Nephron (organoid): ENCODE results near the gene PDSS2.

Experiments
- H3K27ac Mint-ChIP-seq, 3 experiments: 2 replicates each; pipeline ENCODE4 v1.8.0; 2020; ENCODE audit warnings: mixed read lengths in 3 of 3, mild to moderate bottlenecking in 2 of 3, moderate library complexity in 1 of 3
- H3K27me3 Mint-ChIP-seq: 2 replicates; pipeline ENCODE4 v1.8.0; 2021; ENCODE audit warnings: low read depth, mild to moderate bottlenecking, moderate library complexity, mixed read lengths
- H3K36me3 Mint-ChIP-seq: 2 replicates; pipeline ENCODE4 v1.8.0; 2020; ENCODE audit warnings: low read depth, mixed read lengths
- H3K4me1 Mint-ChIP-seq: 2 replicates; pipeline ENCODE4 v1.8.0; 2020; ENCODE audit warnings: mixed read lengths
- H3K4me3 Mint-ChIP-seq, 3 experiments: 2 replicates each; pipeline ENCODE4 v1.8.0; 2020; ENCODE audit warnings: mild to moderate bottlenecking in 3 of 3, mixed read lengths in 3 of 3, moderate library complexity in 2 of 3
- H3K9me3 Mint-ChIP-seq: 2 replicates; pipeline ENCODE4 v1.8.0; 2020; ENCODE audit warnings: mixed read lengths
- TF ChIP-seq, protein P1 (sequence below), 3 experiments: fragments of 200-600 bp; sonication (generic); IDR thresholded peaks; one replicate each; pipeline ENCODE4 v1.5.0; 2021; ENCODE audit warnings: antibody characterized with exemption in 3 of 3; ENCODE audit not compliant: unreplicated experiment in 3 of 3

The PDSS2 gene

DNA sequence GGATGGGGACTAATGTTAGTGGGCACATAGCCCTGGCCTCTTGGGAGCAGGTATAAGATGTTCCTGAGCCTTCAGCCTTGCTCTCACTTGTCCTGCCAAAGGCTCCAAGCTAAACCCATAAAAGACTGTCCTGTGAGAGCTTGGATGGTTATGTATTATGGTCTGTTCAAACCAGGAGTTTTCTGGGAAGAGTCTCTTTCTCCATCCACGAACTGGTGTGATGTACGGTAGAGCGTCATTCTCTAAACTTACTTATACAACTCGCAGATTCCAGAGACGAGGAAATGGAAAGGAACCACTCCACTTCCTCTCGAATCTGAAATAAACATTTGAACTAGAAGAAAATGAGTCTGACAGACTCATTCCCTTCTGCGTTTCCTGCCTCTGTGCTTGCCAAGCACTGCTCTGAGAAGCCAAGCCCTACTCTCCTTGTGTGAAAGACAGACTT, 35.9 kb upstream of the PDSS2 start:
- TF ChIP-seq, protein P1, sequence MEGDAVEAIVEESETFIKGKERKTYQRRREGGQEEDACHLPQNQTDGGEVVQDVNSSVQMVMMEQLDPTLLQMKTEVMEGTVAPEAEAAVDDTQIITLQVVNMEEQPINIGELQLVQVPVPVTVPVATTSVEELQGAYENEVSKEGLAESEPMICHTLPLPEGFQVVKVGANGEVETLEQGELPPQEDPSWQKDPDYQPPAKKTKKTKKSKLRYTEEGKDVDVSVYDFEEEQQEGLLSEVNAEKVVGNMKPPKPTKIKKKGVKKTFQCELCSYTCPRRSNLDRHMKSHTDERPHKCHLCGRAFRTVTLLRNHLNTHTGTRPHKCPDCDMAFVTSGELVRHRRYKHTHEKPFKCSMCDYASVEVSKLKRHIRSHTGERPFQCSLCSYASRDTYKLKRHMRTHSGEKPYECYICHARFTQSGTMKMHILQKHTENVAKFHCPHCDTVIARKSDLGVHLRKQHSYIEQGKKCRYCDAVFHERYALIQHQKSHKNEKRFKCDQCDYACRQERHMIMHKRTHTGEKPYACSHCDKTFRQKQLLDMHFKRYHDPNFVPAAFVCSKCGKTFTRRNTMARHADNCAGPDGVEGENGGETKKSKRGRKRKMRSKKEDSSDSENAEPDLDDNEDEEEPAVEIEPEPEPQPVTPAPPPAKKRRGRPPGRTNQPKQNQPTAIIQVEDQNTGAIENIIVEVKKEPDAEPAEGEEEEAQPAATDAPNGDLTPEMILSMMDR (IDR thresholded peaks at IDR 0.05; ENCODE audit: unreplicated experiment in 3 of 3) = no peak
- H3K4me1 Mint-ChIP-seq = peaks cover 10% of the 10 kb centered on the region
- H3K4me3 Mint-ChIP-seq = peak overlapping the region in 2 of 3 experiments; percentile 59 to 68
- no peaks in the 10 kb centered on the region for H3K36me3 Mint-ChIP-seq
- H3K27me3 Mint-ChIP-seq = no peaks in the 10 kb centered on the region
- H3K27ac Mint-ChIP-seq = peak overlapping the region in 2 of 3 experiments; percentile 48 to 82
- no peaks in the 10 kb centered on the region for H3K9me3 Mint-ChIP-seq

DNA sequence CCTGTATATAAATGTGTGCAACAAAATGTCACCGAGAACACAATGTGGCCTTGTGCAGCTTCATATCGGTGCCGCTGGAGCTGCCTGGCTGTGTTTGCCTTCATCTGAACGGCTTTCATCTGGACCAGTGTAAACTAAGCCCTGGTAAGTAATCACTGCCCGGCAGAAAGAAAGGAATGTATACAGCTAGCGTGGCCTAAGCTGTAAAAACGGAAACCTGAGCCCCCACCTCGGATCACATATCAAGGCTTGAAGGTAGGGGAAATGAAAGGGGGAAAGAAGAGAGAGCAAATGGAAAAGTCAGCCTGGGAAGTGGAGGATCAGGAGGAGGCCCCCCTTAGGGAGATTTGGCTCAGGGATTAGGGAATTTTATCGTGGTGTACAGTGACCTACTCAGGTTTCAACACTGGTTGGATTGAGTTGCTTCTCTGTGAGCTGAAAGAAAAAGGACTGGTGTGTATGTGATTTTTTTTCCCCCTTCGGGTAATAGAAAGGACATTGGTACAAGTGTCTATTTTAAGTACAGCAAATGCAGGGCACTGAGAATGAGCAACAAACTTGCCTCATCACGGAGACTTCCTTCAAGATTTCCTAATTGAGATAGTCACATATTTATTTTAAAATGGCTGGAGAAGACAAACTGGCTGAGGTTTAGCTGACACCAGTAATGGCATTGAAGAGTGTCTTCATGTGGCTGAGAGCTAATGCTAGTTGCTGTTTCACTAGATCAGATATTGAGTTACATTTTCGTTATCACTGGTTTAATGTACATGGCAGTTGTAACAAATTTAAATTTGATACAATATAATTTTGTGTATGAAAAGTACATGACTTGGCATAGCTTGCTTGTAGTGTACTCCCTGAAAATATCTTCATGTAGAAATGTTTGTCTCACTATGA, 34.0 kb upstream of the PDSS2 start:
- H3K4me1 Mint-ChIP-seq = peaks cover 5% of the 10 kb centered on the region
- H3K36me3 Mint-ChIP-seq = no peaks in the 10 kb centered on the region
- H3K9me3 Mint-ChIP-seq = no peaks in the 10 kb centered on the region
- no peak overlapping the region for H3K27ac Mint-ChIP-seq
- TF ChIP-seq, protein P1 (IDR thresholded peaks at IDR 0.05; ENCODE audit: unreplicated experiment in 3 of 3) = no peak
- H3K4me3 Mint-ChIP-seq = no peak overlapping the region
- H3K27me3 Mint-ChIP-seq = peaks cover 8% of the 10 kb centered on the region

DNA sequence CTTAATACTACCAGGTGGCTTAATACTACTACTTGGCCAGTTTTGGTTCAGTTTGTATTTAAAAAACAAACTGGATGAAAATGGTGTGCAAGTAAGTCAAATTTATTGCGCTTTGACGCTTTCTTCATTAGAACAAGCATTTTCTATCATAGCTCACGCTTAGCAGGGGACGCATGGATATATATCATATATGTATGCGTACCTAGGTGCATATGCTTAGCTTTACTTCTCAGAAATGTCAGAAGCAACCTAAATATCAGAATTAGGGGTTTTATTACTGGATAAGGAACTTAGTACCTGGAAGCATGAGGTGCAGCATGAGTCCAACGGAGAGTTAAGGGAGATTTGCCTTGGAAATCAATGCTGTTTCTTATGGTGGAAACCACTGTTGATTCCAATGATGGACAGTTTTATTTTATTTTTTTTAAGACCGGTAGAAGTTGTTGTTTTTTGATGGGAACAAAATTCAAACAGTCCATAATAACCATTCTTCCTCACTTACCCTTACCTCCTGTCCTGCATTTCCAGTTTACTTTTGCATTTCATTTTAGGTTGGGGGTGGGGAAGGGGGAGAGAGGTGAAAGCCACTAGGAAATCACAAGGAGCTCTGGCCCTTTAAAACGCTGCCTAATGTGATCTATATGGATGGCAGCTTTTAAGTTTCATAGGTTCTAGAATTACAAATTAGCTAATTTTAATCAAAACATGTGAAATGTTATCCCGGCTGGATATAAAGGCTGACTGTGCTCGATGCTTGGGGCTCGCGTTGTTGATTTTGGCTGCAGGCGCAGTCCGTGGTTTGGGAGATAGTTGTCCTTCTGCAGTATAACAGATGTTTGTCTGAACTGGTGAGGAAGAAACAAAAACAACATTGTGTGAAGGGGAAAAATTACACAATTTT, 32.6 kb upstream of the PDSS2 start:
- Mint-ChIP-seq H3K27ac (no peak overlapping the region), H3K9me3 (no peaks in the 10 kb centered on the region), H3K4me1 (peaks cover 16% of the 10 kb centered on the region), H3K36me3 (no peaks in the 10 kb centered on the region), H3K27me3 (peaks cover 22% of the 10 kb centered on the region), H3K4me3 (no peak overlapping the region)
- TF ChIP-seq, protein P1 (IDR thresholded peaks at IDR 0.05; ENCODE audit: unreplicated experiment in 3 of 3) = no peak

DNA sequence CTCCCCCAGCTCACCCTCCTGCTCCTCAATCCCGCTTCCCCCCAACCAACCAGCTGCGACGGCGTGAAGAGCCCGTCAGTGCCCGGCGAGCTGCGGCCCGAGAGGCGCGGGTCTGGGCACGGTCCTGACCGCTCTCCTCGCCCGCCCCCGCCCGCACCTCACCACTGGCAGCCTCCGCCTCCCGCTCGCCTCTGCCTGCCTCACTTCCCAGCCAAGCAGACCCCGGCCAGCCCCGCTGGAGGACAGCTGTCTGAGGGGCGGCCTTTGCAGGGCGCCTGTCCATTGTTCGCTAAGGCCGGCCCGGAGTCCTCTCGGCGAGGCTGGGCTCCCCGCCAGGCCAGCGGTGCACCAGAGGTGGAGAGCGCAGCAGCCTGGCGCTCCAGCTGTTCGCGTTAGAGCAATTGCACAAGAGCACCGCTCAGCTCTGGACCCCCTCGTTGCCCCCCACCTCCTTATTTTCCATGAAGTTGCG, 31.8 kb upstream of the PDSS2 start:
- H3K27ac Mint-ChIP-seq = peak overlapping the region in 1 of 3 experiments; percentile 77
- H3K4me3 Mint-ChIP-seq = no peak overlapping the region
- TF ChIP-seq, protein P1 (IDR thresholded peaks at IDR 0.05; ENCODE audit: unreplicated experiment in 3 of 3) = no peak
- peaks cover 28% of the 10 kb centered on the region for H3K27me3 Mint-ChIP-seq
- H3K4me1 Mint-ChIP-seq = peaks cover 20% of the 10 kb centered on the region
- no peaks in the 10 kb centered on the region for H3K36me3 Mint-ChIP-seq
- H3K9me3 Mint-ChIP-seq = no peaks in the 10 kb centered on the region

DNA sequence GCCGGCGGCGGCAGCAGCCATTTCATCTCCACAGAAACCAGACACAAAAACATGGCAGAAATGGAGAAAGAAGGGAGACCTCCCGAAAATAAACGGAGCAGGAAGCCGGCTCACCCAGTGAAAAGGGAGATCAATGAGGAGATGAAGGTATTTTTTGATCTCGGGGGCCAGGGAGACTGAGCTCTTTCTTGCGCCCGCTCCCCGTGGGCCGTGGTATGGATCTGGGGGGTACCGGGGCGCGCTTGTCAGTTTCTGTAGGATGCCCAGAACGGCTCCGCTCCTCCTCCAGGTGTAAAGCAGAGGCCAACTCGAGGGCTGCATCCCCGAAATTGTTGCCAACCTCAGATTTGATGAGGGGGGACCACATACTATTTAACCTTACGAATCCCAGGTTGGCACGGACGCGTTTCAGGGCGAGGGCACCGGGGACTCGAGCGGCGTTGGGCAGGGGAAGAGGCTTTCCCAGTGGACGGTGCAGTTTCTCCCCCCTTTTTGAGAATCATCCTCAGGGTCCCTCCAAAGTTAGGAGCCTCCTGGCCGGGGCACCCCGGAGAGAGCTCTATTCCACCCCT, 31.3 kb upstream of the PDSS2 start:
- peak overlapping the region in 2 of 3 experiments; percentile 77 for H3K27ac Mint-ChIP-seq
- TF ChIP-seq, protein P1 (IDR thresholded peaks at IDR 0.05; ENCODE audit: unreplicated experiment in 3 of 3) = no peak
- H3K4me1 Mint-ChIP-seq = peaks cover 20% of the 10 kb centered on the region
- H3K4me3 Mint-ChIP-seq = no peak overlapping the region
- H3K36me3 Mint-ChIP-seq = no peaks in the 10 kb centered on the region
- H3K9me3 Mint-ChIP-seq = no peaks in the 10 kb centered on the region
- H3K27me3 Mint-ChIP-seq = peaks cover 28% of the 10 kb centered on the region
